OCI-LY3 (cell line): ENCODE results near the gene SNTG2.

Experiments
- EZH2phosphoT487 ChIP-seq: fragments of 200-600 bp; shearing (Covaris generic); IDR thresholded peaks from 2 replicates; pipeline ENCODE4 v1.6.1; 2018; ENCODE audit warnings: antibody characterized with exemption, mixed run types, low read depth
- TF ChIP-seq, protein P1 (sequence below): fragments of 200-600, 300-600 bp; sonication (generic); IDR thresholded peaks from 2 replicates; pipeline ENCODE4 v1.5.1; 2014; ENCODE audit warnings: antibody characterized with exemption, low read length, low read depth

- TF ChIP-seq, protein P1, sequence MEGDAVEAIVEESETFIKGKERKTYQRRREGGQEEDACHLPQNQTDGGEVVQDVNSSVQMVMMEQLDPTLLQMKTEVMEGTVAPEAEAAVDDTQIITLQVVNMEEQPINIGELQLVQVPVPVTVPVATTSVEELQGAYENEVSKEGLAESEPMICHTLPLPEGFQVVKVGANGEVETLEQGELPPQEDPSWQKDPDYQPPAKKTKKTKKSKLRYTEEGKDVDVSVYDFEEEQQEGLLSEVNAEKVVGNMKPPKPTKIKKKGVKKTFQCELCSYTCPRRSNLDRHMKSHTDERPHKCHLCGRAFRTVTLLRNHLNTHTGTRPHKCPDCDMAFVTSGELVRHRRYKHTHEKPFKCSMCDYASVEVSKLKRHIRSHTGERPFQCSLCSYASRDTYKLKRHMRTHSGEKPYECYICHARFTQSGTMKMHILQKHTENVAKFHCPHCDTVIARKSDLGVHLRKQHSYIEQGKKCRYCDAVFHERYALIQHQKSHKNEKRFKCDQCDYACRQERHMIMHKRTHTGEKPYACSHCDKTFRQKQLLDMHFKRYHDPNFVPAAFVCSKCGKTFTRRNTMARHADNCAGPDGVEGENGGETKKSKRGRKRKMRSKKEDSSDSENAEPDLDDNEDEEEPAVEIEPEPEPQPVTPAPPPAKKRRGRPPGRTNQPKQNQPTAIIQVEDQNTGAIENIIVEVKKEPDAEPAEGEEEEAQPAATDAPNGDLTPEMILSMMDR = no peak
- no peak for TF ChIP-seq EZH2phosphoT487
Observed at GRCh38 chr2:1028831-1029230, 78.2 kb downstream of the SNTG2 start.
